ENCODE data around the gene MED23. TPM values are rescaled to one million over a fixed set of nuclear protein-coding genes. Genes with fewer than 3 reads are reported as not detected.
"Not testable (repeated sequence)": the region's sequence is repeated elsewhere in the genome, so short reads cannot be mapped to it uniquely, and the experiment has no call there.

Gene MED23
- total RNA-seq, 4 donors from 2014 or later: 20.1 to 29.0 (median 25.2) TPM

- H3K4me3 ChIP-seq (ENCODE audit: low read depth, poor library complexity, severe bottlenecking): no peak overlapping the region
- WGBS, 2 donors: 79 to 84% methylated on average over 1 of the region's 1 CpG
- intact Hi-C loops (cut with DNase I; ENCODE audit: low total_unique reads): no loop called here
- DNase-seq (ENCODE audit: low spot score in 2 of 2): no peak
- TF ChIP-seq CTCF (IDR thresholded peaks at IDR 0.05): no peak
- no peak for TF ChIP-seq POLR2A (IDR thresholded peaks at IDR 0.05)
Measured at GRCh38 chr6:131548441-131548840, 79.6 kb downstream of the MED23 start.

- no peak for DNase-seq (ENCODE audit: low spot score in 2 of 2)
- intact Hi-C loops (cut with DNase I; ENCODE audit: low total_unique reads): no loop called here
- no peak for TF ChIP-seq POLR2A (IDR thresholded peaks at IDR 0.05)
- no peak for TF ChIP-seq CTCF (IDR thresholded peaks at IDR 0.05)
- 81 to 82% methylated on average over 6 of the region's 6 CpGs for WGBS, 2 donors
- no peak overlapping the region for H3K4me3 ChIP-seq (ENCODE audit: low read depth, poor library complexity, severe bottlenecking)
Measured at GRCh38 chr6:131547488-131547887, 80.6 kb downstream of the MED23 start.

GRCh38 chr6:131545317-131545716 lies 82.7 kb downstream of the MED23 start:
- DNase-seq (ENCODE audit: low spot score in 2 of 2): no peak
- no peak overlapping the region for H3K4me3 ChIP-seq (ENCODE audit: low read depth, poor library complexity, severe bottlenecking)
- TF ChIP-seq POLR2A (IDR thresholded peaks at IDR 0.05) (no peak), CTCF (IDR thresholded peaks at IDR 0.05) (no peak)
- intact Hi-C loops (cut with DNase I; ENCODE audit: low total_unique reads): no loop called here
- WGBS, 2 donors: 48 to 58% methylated on average over 2 of the region's 2 CpGs

GRCh38 chr6:131538615-131539014 lies 89.4 kb downstream of the MED23 start:
- intact Hi-C loops (cut with DNase I; ENCODE audit: low total_unique reads); DNase-seq (ENCODE audit: low spot score in 2 of 2); H3K4me3 ChIP-seq (ENCODE audit: low read depth, poor library complexity, severe bottlenecking): not testable (repeated sequence)
- 80 to 85% methylated on average over 3 to 4 of the region's 4 CpGs for WGBS, 2 donors

- no peak for DNase-seq (ENCODE audit: low spot score in 2 of 2)
- intact Hi-C loops (cut with DNase I; ENCODE audit: low total_unique reads): no loop called here
Measured at GRCh38 chr6:131532580-131533039, 95.4 kb downstream of the MED23 start.

GRCh38 chr6:131531681-131532080 lies 96.4 kb downstream of the MED23 start:
- H3K4me3 ChIP-seq (ENCODE audit: low read depth, poor library complexity, severe bottlenecking); intact Hi-C loops (cut with DNase I; ENCODE audit: low total_unique reads); DNase-seq (ENCODE audit: low spot score in 2 of 2): not testable (repeated sequence)
- 91 to 92% methylated on average over 12 of the region's 12 CpGs for WGBS, 2 donors

More at GRCh38 chr6:131532580-131533039, 95.4 kb downstream of the MED23 start:
- 45 to 64% methylated on average over 3 of the region's 3 CpGs for WGBS, 2 donors
- no peak overlapping the region for H3K4me3 ChIP-seq (ENCODE audit: low read depth, poor library complexity, severe bottlenecking)
- no peak for TF ChIP-seq POLR2A (IDR thresholded peaks at IDR 0.05)
- no peak for TF ChIP-seq CTCF (IDR thresholded peaks at IDR 0.05)

GRCh38 chr6:131530936-131531335 lies 97.1 kb downstream of the MED23 start:
- intact Hi-C loops (cut with DNase I; ENCODE audit: low total_unique reads); DNase-seq (ENCODE audit: low spot score in 2 of 2); H3K4me3 ChIP-seq (ENCODE audit: low read depth, poor library complexity, severe bottlenecking): not testable (repeated sequence)
- WGBS, 2 donors: 93 to 94% methylated on average over 5 of the region's 5 CpGs

All from lower leg skin (tissue), 4 donors.